ENCODE results near the gene SLC35F3. TPM values are rescaled to one million over a fixed set of nuclear protein-coding genes. Genes with fewer than 3 reads are reported as not detected.

Gene SLC35F3
- total RNA-seq, 1 donor from 2014 or later, result 0.25 TPM

- peak; percentile 86 for TF ChIP-seq CTCF (IDR thresholded peaks at IDR 0.05; ENCODE audit: unreplicated experiment)
- peak; percentile 36 to 72 for DNase-seq (ENCODE audit: low spot score in 2 of 2, unreplicated experiment in 2 of 2)
Measured at GRCh38 chr1:234309598-234310459, 405.4 kb downstream of the SLC35F3 start.

DNA sequence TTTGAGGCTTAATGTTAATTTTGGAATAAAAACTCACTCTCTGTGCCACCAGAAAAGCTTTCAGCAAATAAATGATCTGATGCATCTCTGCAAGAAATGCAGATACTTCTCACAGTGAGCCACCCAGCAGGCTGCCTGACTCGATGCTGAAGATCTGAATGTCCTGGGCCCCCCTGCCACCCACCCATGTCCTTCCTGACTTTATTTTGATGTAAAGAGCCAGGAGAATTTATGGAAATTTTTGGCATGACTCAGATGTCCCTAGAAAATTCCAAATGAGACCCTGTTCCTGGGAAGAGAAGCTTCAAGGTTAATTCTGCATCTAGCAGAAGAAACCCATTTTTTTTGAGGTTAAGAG, 406.0 kb downstream of the SLC35F3 start:
- H3K27ac Mint-ChIP-seq, result no peak overlapping the region
- H3K36me3 Mint-ChIP-seq, result no peaks in the 10 kb centered on the region
- no peaks in the 10 kb centered on the region for H3K9me3 Mint-ChIP-seq
- no peaks in the 10 kb centered on the region for H3K4me1 Mint-ChIP-seq
- peaks cover 57% of the 10 kb centered on the region for H3K27me3 Mint-ChIP-seq (ENCODE audit: low read depth)
- TF ChIP-seq CTCF (IDR thresholded peaks at IDR 0.05; ENCODE audit: unreplicated experiment), result no peak
- H3K4me3 Mint-ChIP-seq, result no peak overlapping the region
- no peak for DNase-seq (ENCODE audit: low spot score in 2 of 2, unreplicated experiment in 2 of 2)

More at GRCh38 chr1:234309598-234310459, 405.4 kb downstream of the SLC35F3 start:
- no peaks in the 10 kb centered on the region for H3K4me1 Mint-ChIP-seq
- no peaks in the 10 kb centered on the region for H3K36me3 Mint-ChIP-seq
- H3K4me3 Mint-ChIP-seq, result no peak overlapping the region
- no peaks in the 10 kb centered on the region for H3K9me3 Mint-ChIP-seq
- no peak overlapping the region for H3K27ac Mint-ChIP-seq
- H3K27me3 Mint-ChIP-seq (ENCODE audit: low read depth), result peaks cover 53% of the 10 kb centered on the region

GRCh38 chr1:234311414-234311813, 406.9 kb downstream of the SLC35F3 start:
- DNase-seq (ENCODE audit: low spot score in 2 of 2, unreplicated experiment in 2 of 2), result no peak
- Mint-ChIP-seq H3K4me3 (no peak overlapping the region), H3K27me3 (ENCODE audit: low read depth) (peaks cover 66% of the 10 kb centered on the region), H3K4me1 (no peaks in the 10 kb centered on the region), H3K27ac (no peak overlapping the region), H3K9me3 (no peaks in the 10 kb centered on the region), H3K36me3 (no peaks in the 10 kb centered on the region)
- no peak for TF ChIP-seq CTCF (IDR thresholded peaks at IDR 0.05; ENCODE audit: unreplicated experiment)

DNA sequence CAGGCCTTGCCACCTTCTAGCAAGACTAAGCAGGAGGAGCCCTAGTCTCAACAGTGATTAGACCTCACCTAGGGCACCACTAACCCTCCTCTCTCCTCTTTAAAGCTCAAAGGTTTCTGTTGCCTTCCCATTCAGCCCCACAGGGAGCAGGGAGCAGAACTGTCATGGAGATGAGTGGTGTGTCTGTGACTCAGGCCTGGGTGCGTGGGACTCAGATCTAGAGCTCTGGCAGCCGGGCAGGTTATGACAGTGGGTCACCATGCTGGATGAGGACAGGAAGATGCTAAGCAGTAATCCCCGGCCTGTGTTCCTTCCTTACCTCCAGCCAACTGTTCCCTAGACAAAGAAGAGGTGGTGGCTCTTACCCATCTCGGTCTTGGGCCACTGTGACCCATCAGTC, 408.7 kb downstream of the SLC35F3 start:
- Mint-ChIP-seq H3K27me3 (ENCODE audit: low read depth) (peaks cover 72% of the 10 kb centered on the region), H3K27ac (no peak overlapping the region), H3K9me3 (no peaks in the 10 kb centered on the region), H3K4me1 (no peaks in the 10 kb centered on the region), H3K4me3 (no peak overlapping the region), H3K36me3 (no peaks in the 10 kb centered on the region)
- TF ChIP-seq CTCF (IDR thresholded peaks at IDR 0.05; ENCODE audit: unreplicated experiment), result no peak
- no peak for DNase-seq (ENCODE audit: low spot score in 2 of 2, unreplicated experiment in 2 of 2)

- Mint-ChIP-seq H3K27me3 (ENCODE audit: low read depth) (peaks cover 80% of the 10 kb centered on the region), H3K9me3 (no peaks in the 10 kb centered on the region), H3K4me1 (no peaks in the 10 kb centered on the region), H3K4me3 (no peak overlapping the region), H3K27ac (no peak overlapping the region), H3K36me3 (no peaks in the 10 kb centered on the region)
- no peak for TF ChIP-seq CTCF (IDR thresholded peaks at IDR 0.05; ENCODE audit: unreplicated experiment)
- no peak for DNase-seq (ENCODE audit: low spot score in 2 of 2, unreplicated experiment in 2 of 2)
Measured at GRCh38 chr1:234315091-234315541, 410.6 kb downstream of the SLC35F3 start.
